Stimulated activated CD8-positive, alpha-beta memory T cell treated with anti-CD3 and anti-CD28 coated beads, Interleukin-15, amount 100 ng/mL, for 1 hour (primary cell): ENCODE data around the gene ZNF576.
"Not testable (repeated sequence)": the region's sequence is repeated elsewhere in the genome, so short reads cannot be mapped to it uniquely, and the experiment has no call there.

Source experiments
- DNase-seq: peaks from one replicate; pipeline ENCODE4 v3.0.0-alpha.2; 2020; ENCODE audit warnings: low read depth

Gene ZNF576

DNA sequence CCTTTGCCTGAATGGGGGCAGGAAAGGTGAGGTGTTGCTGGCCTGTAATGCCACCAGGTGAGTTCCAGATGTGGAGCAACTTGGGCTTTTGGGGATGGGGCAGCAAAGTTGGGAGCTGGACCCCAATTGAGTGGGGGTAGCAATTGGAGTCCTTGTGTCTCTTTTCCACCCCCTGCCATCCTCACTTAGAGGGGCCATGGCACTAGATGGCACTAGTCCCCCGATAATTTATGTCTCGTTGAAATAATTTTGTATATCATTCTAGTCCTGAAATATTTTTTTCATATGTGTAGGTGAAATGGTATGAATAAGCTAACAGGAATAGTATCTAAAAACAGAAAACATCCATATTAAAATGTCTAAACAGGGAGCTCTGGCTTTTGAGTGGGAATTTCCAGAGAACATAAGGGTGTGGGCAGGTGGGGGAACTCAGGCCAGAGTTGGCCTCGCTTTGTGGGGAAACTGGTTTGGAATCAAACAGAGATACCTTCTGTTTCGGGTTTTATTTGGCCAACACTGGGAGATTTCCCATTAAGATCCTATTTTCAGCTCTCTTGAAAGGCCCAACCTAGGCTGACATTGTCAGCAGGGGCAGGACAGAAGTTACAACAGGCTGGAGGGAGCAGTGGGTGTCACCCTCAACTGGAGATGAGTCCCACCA is 3.4 kb downstream of the ZNF576 start:
- no peak for DNase-seq

- DNase-seq = not testable (repeated sequence)
Observed at GRCh38 chr19:43600326-43600725, 3.9 kb downstream of the ZNF576 start.

DNA sequence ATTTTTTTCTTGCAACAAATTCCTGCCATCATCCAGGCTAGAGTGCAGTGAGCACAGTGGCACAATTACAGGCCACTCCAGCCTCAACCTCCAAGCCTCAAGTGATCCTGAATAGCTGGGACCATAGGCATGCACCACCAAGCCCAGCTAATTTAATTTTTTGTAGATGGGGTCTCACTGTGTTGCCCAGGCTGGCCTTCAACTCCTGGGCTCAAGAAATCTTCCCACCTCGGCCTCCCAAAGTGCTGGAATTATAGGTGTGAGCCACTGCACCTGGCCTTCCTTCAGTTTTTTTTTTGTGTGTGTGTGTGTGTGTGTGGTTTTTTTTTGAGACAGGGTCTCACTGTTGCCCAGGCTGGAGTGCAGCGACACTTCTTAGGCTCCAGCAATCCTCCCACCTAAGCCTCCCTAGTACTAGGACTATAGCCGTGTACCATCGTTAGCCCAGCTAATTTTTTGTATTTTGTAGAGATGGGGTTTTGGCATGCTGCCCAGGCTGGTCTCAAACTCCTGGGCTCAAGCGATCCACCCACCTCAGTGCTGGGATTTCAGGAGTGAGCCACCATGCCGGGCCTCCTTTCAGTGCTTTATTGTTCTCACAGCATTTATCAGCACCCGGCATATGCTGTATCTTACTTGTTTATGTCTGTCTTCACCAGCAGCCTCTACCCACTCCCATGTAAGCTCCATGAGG is 9.6 kb downstream of the ZNF576 start:
- DNase-seq = no peak

- DNase-seq = no peak
Observed at GRCh38 chr19:43606569-43607229, 10.3 kb downstream of the ZNF576 start.

GRCh38 chr19:43607238-43608205 is 11.1 kb downstream of the ZNF576 start:
- DNase-seq = no peak

DNA sequence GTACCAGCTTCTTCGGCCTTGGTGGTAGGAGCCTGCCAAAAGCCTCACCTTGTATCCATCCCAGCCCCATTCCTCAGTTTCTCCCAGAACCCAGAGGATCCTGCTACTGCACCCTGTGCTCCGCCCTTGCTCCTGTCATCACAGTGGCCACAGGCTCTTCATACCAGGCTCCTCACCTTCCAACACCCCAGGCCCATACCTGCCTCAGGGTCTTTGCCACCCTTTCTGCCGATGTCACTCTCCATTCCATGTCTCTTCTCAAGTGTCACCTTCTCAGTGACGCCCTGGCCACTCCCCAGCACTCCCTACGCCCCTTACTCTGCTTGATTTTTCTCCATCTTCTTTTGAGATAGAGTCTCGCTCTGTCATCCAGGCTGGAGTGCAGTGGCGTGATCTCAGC is 13.5 kb downstream of the ZNF576 start:
- no peak for DNase-seq

DNA sequence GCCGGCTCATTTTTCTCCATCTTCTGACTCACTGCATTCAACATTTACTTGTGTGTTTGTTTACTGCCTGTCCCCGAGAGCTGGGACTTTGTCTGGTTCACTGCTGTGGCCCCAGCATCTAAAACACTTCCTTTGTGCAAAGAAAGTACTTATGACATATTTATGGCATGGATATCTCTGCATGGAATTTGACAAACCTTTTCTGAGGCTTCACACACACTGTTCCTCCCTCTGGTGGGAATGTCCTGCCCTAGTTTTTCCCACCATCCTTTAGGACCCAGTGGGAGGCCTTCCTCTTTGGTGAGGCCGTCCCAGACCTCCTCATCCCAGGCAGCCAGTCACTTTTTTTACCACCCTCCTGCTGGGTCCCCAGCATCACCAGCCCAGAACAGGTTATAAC is 14.1 kb downstream of the ZNF576 start:
- no peak for DNase-seq

DNA sequence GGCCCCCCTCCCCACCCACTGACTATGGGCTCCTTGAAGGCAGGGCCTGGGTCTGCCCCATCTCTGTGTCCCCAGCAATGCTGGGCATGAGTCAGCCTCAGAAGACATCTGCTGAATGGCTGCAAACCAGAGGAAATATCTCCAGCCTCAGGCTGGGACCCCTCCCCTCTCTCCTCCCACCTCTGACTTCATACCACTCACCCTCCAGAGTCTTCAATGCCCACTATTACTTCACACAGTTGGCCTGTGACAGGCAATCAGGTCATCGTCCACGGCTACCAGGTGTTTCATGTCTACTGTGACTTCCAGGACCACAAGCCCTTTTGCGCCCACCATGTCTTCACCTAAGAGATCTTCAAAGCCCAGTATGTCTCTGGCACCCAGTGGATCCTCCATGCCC is 15.4 kb downstream of the ZNF576 start, which contains the start of gene SRRM5:
SRRM5 (plus strand) TSS at position 301 of the 400 bp plus-strand sequence; CDS start at position 335, 34 bp downstream.
- DNase-seq = no peak

- no peak for DNase-seq
Observed at GRCh38 chr19:43612374-43612773, 16.0 kb downstream of the ZNF576 start.

DNA sequence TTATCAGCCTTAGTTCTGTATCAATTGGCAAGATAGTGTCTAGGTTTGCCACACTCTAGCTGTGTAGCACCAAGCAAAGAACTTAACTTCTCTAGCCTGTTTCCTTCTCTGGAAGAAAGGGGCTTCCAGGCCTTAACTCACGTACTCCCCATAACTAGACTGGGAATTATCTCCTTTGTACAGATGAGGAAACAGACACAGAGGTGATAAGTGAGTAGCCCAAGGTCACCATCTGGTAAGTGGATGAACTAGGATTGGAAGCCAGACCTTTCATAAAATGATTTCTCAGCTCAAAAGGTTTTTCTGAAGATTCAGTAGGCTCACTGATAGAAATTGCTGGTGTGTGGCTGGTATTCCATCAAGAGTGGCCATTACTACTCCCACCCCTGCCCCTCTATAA is 19.9 kb downstream of the ZNF576 start:
- no peak for DNase-seq

DNA sequence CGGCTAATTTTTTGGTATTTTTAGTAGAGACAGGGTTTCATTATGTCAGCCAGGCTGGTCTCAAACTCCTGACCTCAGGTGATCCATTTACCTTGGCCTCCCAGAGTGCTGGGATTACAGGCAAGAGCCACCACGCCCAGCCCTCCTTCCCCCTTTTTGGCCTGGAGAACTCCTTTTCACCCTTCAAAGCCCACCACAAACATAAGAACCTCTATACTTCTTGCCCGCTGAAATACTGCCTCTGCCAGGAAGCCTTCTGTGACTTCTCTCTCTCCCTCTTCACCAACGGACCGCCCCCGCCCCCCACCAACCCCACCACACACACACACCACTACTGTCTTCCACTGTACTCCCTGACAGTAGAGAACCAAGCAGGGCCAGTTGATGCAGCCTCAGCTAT is 20.6 kb downstream of the ZNF576 start:
- no peak for DNase-seq

- DNase-seq = no peak
Observed at GRCh38 chr19:43618921-43619261, 22.5 kb downstream of the ZNF576 start.

DNA sequence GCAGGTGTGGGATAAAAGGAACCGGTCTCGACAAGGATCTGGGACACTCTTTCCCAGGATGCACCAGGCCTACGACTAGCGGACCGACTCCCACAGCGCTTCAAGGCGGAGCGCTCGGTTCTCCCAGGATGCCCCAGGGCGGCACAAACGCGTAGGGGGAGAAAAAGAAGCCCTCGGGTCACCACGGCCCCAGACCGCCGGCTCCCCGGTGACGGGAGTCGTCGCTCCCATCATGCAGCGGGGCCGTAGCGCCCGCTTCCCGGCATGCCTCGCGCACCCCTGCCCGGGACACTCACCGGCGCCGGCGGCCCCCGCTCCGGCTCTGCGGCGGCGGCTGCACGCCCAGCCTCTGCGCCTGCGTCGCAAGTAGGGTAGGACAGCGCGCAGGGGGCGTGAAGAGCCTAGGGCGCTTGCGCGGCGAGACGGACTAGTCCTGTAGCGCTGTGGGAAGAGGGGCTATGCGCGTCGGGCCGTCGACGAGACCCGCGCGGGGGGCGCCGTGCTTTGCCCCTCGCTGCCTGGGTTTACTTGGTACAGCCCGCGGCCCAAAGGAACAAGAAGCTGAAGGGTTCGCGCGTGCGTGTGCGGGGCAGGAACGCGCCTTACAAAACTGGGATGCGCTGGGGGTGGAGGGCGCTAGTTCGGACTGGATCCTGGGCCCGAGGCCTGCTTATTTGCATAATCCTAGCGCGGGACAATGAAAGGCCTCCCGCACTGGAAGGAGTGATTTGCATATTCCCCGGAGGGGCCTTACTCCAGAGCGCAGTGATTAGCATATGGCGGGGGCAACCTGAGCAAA is 23.1 kb downstream of the ZNF576 start, which contains the start of gene ZNF428:
ZNF428 (minus strand) TSS at position 368 of the 799 bp plus-strand sequence. CDS start 5,325 bp downstream, outside the sequence.
- DNase-seq = peak; percentile 56

DNA sequence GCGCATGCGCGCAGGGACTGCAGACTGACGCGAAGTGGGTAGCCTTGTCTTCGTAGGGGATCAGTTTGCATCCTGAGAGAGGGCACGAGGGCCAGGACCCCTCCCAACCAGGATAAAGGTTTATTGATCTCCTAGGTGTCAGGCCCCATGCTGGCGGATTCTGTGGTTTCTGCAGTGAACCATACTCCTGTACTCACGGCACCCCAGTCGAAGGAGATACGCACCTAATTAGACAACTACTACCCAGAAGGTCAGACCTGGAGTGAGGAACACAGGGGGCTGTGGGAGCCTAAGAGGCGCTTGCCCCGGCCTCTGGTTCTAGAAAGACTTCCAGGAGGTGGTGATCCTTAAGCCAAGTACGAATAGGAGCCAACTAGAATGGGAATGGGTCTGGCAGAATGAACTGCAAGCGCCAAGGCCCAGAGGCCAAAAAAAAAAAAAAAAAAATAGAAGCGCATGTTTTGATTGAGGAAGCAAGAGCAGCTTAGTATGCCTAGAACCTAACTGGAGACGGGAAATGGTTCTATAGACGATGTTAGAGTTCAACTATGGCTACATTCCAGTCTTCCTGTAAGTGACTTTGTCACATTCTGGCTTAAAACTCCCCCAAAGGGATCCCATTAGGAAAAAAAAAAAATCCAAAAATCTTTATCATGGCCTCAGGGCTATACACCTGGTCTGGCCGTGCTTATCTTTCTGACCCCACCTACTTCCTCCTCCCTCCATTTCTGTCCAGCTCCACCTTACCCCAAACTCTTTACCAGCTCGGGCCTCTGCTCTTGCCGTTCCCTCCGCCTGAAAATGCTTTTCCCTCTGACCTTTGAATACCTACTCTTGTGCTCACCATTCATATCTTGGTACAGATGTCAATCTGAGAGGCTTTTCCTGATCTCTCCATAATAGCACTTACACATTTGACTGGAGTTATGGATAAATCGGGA is 23.9 kb downstream of the ZNF576 start:
- peak; percentile 72 for DNase-seq

GRCh38 chr19:43622070-43622469 is 25.7 kb downstream of the ZNF576 start:
- no peak for DNase-seq

DNA sequence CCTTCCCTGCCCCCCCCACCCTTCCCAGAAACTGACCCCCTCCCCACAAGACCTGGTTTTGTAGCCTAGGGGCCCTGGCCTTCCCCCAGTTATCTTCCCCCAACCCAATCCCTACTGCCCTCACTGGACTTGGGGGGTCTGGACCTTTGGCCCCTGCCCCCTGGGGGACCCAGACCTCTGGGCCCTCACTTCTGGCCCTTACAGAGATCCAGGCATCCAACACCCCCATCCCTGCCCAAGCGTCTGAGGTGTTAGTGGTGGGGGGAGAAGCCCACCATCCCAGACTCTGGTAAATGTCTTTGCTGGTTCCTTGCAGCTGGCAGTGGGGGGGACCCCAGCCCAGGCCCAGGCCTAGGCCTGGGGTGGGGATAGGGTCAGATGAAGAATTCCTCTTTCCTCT is 26.6 kb downstream of the ZNF576 start:
- DNase-seq = no peak

DNA sequence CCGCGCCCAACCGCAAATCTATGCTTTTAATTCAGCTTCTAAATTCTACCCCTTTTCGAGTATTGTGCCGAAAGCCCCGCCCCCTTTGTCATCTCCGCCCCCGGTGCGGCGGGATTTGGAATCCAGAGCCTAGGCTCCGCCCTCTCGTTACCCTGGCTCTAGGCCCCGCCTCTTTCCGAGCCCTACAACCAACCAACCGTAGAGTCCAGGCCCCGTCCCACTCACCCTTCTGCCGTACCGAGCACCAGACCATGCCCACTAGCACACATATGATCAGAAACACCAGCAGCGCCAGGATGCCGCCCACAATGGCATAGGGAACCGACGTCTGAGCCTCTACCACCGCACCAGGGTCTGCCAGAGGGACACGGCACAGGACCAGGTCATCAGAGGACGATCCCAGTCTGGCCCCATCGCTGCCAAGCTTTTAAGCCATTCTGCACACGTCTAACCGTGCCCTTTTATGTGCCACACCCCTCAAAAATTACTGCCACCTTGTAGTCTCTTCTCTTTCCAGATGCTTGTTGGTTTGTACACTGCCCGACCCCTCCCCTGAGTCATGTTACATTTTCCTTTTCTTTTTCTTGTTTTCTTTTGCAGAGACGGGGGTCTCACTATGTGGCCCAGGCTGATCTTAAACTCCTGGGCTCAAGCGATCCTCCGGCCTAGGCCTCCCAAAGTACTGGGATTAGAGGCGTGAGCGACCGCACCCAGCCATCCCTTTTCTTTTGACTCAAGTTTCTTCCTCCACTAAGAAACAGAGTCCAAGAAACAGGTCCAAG is 27.7 kb downstream of the ZNF576 start:
- DNase-seq = no peak

DNA sequence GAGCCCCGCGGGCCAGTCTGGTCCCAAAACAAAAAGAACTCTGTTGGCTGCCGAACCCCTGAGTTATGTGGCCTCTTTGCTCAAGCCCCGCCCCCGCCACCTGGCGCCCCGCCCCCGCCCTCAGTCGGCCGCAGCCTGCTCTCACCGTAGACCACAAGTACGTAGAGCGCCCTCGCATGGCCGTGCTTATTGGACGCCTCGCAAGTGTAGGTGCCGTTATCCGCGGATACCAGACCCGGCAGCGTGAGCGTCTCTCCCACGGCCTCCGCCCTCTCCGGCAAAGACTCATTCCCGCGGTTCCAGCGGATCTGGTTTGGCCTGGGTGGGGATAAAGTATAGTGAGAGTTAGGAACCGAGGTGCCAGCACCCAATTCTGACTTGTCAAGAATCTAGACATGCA is 28.5 kb downstream of the ZNF576 start:
- DNase-seq = peak; percentile 65

DNA sequence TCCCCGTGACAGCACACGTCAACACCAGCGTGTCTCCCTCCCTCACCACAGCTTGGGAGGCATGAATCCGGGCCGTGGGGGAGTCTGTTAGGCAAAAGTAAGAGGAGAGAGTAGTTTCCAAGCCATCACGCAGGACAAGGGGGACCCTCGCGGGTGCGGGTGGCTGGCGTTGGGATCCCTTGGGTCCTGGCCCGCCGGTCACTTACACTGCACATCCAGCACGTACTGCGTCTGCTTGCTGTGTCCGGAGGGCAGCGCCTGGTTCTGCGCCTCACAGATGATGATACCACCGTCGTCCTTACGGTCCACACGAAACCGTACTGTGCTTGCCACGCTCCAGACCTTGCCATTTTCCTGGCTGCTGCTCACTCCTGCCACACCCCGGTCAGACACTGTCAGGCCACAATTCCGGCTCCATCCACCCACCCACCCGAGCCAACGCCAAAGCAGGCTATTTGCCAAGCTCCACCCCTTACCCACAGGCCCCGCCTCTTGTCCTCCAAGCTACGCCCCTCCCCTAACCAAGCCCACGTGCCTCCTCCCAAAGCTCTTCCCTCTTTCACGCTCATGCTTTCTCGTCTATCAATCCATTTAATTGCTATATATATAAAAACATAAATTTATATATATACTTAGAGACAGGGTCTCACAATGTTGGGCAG is 29.7 kb downstream of the ZNF576 start:
- DNase-seq = no peak
